Stomach (tissue), 9 donors: ENCODE measurements around the gene GPR68. TPM values are rescaled to one million over a fixed set of nuclear protein-coding genes. Genes with fewer than 3 reads are reported as not detected.

Experiments used
- DNase-seq, 2 donors: peaks; one replicate each; pipeline versions ENCODE4 v3.0.0 to v3.0.0-alpha.2; 2013 to 2019
- H3K27ac ChIP-seq, 5 donors: fragments of 200-600 bp in 4 of 5; sonication (generic) in 4 of 5; one replicate each; pipeline ENCODE4 v1.5.1; 2013 to 2019; ENCODE audit warnings: mild to moderate bottlenecking in 1 of 5, moderate library complexity in 1 of 5
- H3K27me3 ChIP-seq, 3 donors: fragments of 200-600 bp; sonication (generic); one replicate each; pipeline ENCODE4 v1.5.1; 2017 to 2019; ENCODE audit warnings: mixed run types in 1 of 3
- H3K36me3 ChIP-seq, 4 donors: fragments of 200-600 bp; sonication (generic); 1 replicate in 3 of 4; 2 replicates in 1 of 4; pipeline ENCODE4 v1.5.1; 2016 to 2019
- H3K4me1 ChIP-seq, 4 donors: fragments of 200-600 bp; sonication (generic); one replicate each; pipeline ENCODE4 v1.5.1; 2016 to 2019
- H3K4me3 ChIP-seq, 4 donors: fragments of 200-600 bp; sonication (generic) in 3 of 4; one replicate each; pipeline ENCODE4 v1.5.1; 2016 to 2019; ENCODE audit warnings: mild to moderate bottlenecking in 1 of 4
- H3K9me3 ChIP-seq, 4 donors: fragments of 200-600 bp; sonication (generic); one replicate each; pipeline ENCODE4 v1.5.1; 2016 to 2019
- CTCF ChIP-seq, 7 experiments: fragments of 450-650 bp in 4 of 7; fragments of 200-600 bp in 3 of 7; sonication (generic) in 3 of 7; IDR thresholded peaks; one replicate each; pipeline ENCODE4 v1.5.1; 2016 to 2019; ENCODE audit warnings: antibody characterized with exemption in 7 of 7, control low read depth in 2 of 7, mild to moderate bottlenecking in 1 of 7
- EP300 ChIP-seq: sonication (generic); formaldehyde crosslinking; IDR thresholded peaks from one replicate; pipeline ENCODE4 v1.6.1; 2017; ENCODE audit warnings: antibody characterized with exemption
- POLR2A ChIP-seq, 4 donors: fragments of 450-650 bp; IDR thresholded peaks; one replicate each; pipeline ENCODE4 v1.6.1; 2016; ENCODE audit warnings: antibody characterized with exemption in 4 of 4, control low read depth in 2 of 4, mild to moderate bottlenecking in 1 of 4, moderate library complexity in 1 of 4
- POLR2AphosphoS5 ChIP-seq, 3 donors: sonication (generic); formaldehyde crosslinking; IDR thresholded peaks; one replicate each; pipeline ENCODE4 v1.6.1; 2016; ENCODE audit warnings: antibody characterized with exemption in 3 of 3
- WGBS, 5 donors: extraction: QIAGEN DNeasy Blood & Tissue Kit in 3 of 5; methylation state at CpG; one replicate each; pipeline versions ENCODE4 v1.1.5 to v1.1.7; 2013 to 2018; 5-methylcytosine and 5-hydroxymethylcytosine counted together
- intact Hi-C: fragments of 100-400 bp; cut with DNase I; formaldehyde crosslinking; loops from one replicate; pipeline ENCODE4 v1.15.1; 2023; ENCODE audit warnings: low total_unique reads
- polyA plus RNA-seq, 3 donors: library from polyadenylated mRNA; stranded (reverse); fragments of 200-250 nt; gene quantifications; one replicate each; pipeline ENCODE4 v1.2.3, GENCODE V29; 2013
- total RNA-seq, 5 donors: library from RNA; depleted of rRNA; stranded (reverse); fragments of >200 nt; gene quantifications; one replicate each; pipeline versions ENCODE4 v1.1.0 to v1.2.3, GENCODE V29; 2014 to 2016
- donor health status: healthy with polysubstance abuse.
- donor health status: Bipolar disorder and iron deficiency.
- donor health status: healthy.

GPR68 gene
- total and polyA plus RNA-seq, 8 donors: 1.9 to 19.3 (median 9.0) TPM; not detected in 2

GRCh38 chr14:91278383-91278715 lies 33.8 kb upstream of the GPR68 start:
- DNase-seq: no peak
- no peaks in the 10 kb centered on the region for H3K27me3 ChIP-seq
- peaks cover 21 to 92% (median 68%) of the 10 kb centered on the region in 4 donors for H3K36me3 ChIP-seq
- H3K27ac ChIP-seq: peak overlapping the region in 2 of 5 donors; percentile 11 to 69
- 85 to 97% (median 91%) methylated on average over 5 of the region's 5 CpGs for WGBS, 5 donors
- no peak overlapping the region for H3K4me3 ChIP-seq
- intact Hi-C loops: no loop called here
- H3K4me1 ChIP-seq: peaks cover 0 to 42% (median 12%) of the 10 kb centered on the region in 4 donors
- H3K9me3 ChIP-seq: no peaks in the 10 kb centered on the region
- no peak for TF ChIP-seq CTCF (IDR thresholded peaks at IDR 0.05)
- no peak for TF ChIP-seq EP300
- no peak for TF ChIP-seq POLR2AphosphoS5 (IDR thresholded peaks at IDR 0.05)
- TF ChIP-seq POLR2A (IDR thresholded peaks at IDR 0.05): no peak

- H3K36me3 ChIP-seq: peaks cover 15 to 92% (median 69%) of the 10 kb centered on the region in 4 donors
- peaks cover 0 to 42% (median 12%) of the 10 kb centered on the region in 4 donors for H3K4me1 ChIP-seq
- no peaks in the 10 kb centered on the region for H3K27me3 ChIP-seq
- TF ChIP-seq EP300: no peak
- TF ChIP-seq POLR2AphosphoS5 (IDR thresholded peaks at IDR 0.05): no peak
- no peak for TF ChIP-seq CTCF (IDR thresholded peaks at IDR 0.05)
- TF ChIP-seq POLR2A (IDR thresholded peaks at IDR 0.05): no peak
- no peaks in the 10 kb centered on the region for H3K9me3 ChIP-seq
- intact Hi-C loops: no loop called here
- 82 to 94% (median 90%) methylated on average over 30 of the region's 30 CpGs for WGBS, 5 donors
- peak overlapping the region in 3 of 5 donors; percentile 11 to 69 (median 37) for H3K27ac ChIP-seq
- H3K4me3 ChIP-seq: no peak overlapping the region
- DNase-seq: no peak
These were observed 33.3 kb upstream of the GPR68 start for GRCh38 chr14:91277546-91278382.

- intact Hi-C loops: no loop called here
These were observed 30.3 kb upstream of the GPR68 start for GRCh38 chr14:91274796-91275195.

GRCh38 chr14:91273885-91274273 lies 29.4 kb upstream of the GPR68 start:
- 88 to 95% (median 90%) methylated on average over 13 of the region's 13 CpGs for WGBS, 5 donors
- no peaks in the 10 kb centered on the region for H3K9me3 ChIP-seq
- no peak for TF ChIP-seq POLR2A (IDR thresholded peaks at IDR 0.05)
- no peak for TF ChIP-seq EP300
- TF ChIP-seq POLR2AphosphoS5 (IDR thresholded peaks at IDR 0.05): no peak
- peaks cover 10 to 68% (median 51%) of the 10 kb centered on the region in 4 donors for H3K36me3 ChIP-seq
- H3K27ac ChIP-seq: no peak overlapping the region
- no peak for DNase-seq
- intact Hi-C loops: no loop called here
- no peak overlapping the region for H3K4me3 ChIP-seq
- H3K4me1 ChIP-seq: peaks cover 8 to 45% (median 22%) of the 10 kb centered on the region in 4 donors
- no peaks in the 10 kb centered on the region for H3K27me3 ChIP-seq

More at GRCh38 chr14:91274796-91275195, 30.3 kb upstream of the GPR68 start:
- Histone ChIP-seq H3K4me1 (peaks cover 5 to 41% (median 14%) of the 10 kb centered on the region in 4 donors), H3K36me3 (peaks cover 12 to 77% (median 58%) of the 10 kb centered on the region in 4 donors), H3K4me3 (no peak overlapping the region), H3K9me3 (no peaks in the 10 kb centered on the region), H3K27me3 (no peaks in the 10 kb centered on the region), H3K27ac (no peak overlapping the region)
- 91 to 97% (median 95%) methylated on average over 9 of the region's 9 CpGs for WGBS, 5 donors
- TF ChIP-seq POLR2AphosphoS5 (IDR thresholded peaks at IDR 0.05): no peak
- TF ChIP-seq POLR2A (IDR thresholded peaks at IDR 0.05): no peak
- TF ChIP-seq CTCF (IDR thresholded peaks at IDR 0.05): no peak
- no peak for TF ChIP-seq EP300
- no peak for DNase-seq
